Neuronal stem cell (in vitro differentiated cells): ENCODE measurements around the gene DLL4.

Experiments
- DNase-seq: peaks from one replicate; pipeline ENCODE4 v3.0.0-alpha.2; 2013; ENCODE audit warnings: low spot score
- H2AFZ ChIP-seq: one replicate; pipeline ENCODE4 v1.6.1; 2013; ENCODE audit warnings: mild to moderate bottlenecking, low read length, inconsistent platforms
- H2AK5ac ChIP-seq: 2 replicates; pipeline ENCODE4 v1.6.1; 2013; ENCODE audit warnings: low read depth, mild to moderate bottlenecking, inconsistent platforms, low read length, moderate library complexity, mixed read lengths
- H2BK120ac ChIP-seq: 2 replicates; pipeline ENCODE4 v1.6.1; 2013; ENCODE audit warnings: low read depth, mild to moderate bottlenecking, inconsistent platforms, low read length, moderate library complexity, mixed read lengths
- H2BK12ac ChIP-seq: one replicate; pipeline ENCODE4 v1.6.1; 2013; ENCODE audit warnings: low read length, inconsistent platforms
- H2BK15ac ChIP-seq: 2 replicates; pipeline ENCODE4 v1.6.1; 2013; ENCODE audit warnings: mild to moderate bottlenecking, low read length, inconsistent platforms, mixed read lengths
- H2BK5ac ChIP-seq: one replicate; pipeline ENCODE4 v1.6.1; 2013; ENCODE audit warnings: inconsistent platforms, mild to moderate bottlenecking, low read length, moderate library complexity
- H3K14ac ChIP-seq: one replicate; pipeline ENCODE4 v1.6.1; 2013; ENCODE audit warnings: low read length, inconsistent platforms
- H3K18ac ChIP-seq: 2 replicates; pipeline ENCODE4 v1.6.1; 2013; ENCODE audit warnings: low read length, inconsistent platforms
- H3K23ac ChIP-seq: 2 replicates; pipeline ENCODE4 v1.6.1; 2013; ENCODE audit warnings: low read depth, mild to moderate bottlenecking, mixed read lengths, low read length, inconsistent platforms; ENCODE audit not compliant: poor library complexity
- H3K27ac ChIP-seq: replicated peaks from 3 replicates; pipeline ENCODE4 v1.5.1; 2013; ENCODE audit warnings: low read length, inconsistent platforms
- H3K27me3 ChIP-seq, 3 experiments: 2 replicates each; pipeline ENCODE4 v1.6.1; 2013; ENCODE audit warnings: low read length in 3 of 3, mild to moderate bottlenecking in 2 of 3, inconsistent platforms in 1 of 3, low read depth in 1 of 3, mixed read lengths in 1 of 3, moderate library complexity in 1 of 3; ENCODE audit not compliant: control insufficient read depth in 3 of 3, insufficient read depth in 3 of 3
- H3K36me3 ChIP-seq, 2 donors: replicated peaks in 1 of 2; 2 replicates each; pipeline ENCODE4 v1.6.1; 2013; ENCODE audit warnings: low read length in 2 of 2; ENCODE audit not compliant: control insufficient read depth in 2 of 2, insufficient read depth in 2 of 2
- H3K4ac ChIP-seq: 2 replicates; pipeline ENCODE4 v1.6.1; 2013; ENCODE audit warnings: inconsistent platforms, mild to moderate bottlenecking, low read length, moderate library complexity
- H3K4me1 ChIP-seq, 2 donors: 1 replicate in 1 of 2; 2 replicates in 1 of 2; pipeline ENCODE4 v1.6.1; 2013; ENCODE audit warnings: low read length in 2 of 2, low read depth in 1 of 2; ENCODE audit not compliant: control insufficient read depth in 2 of 2, insufficient read depth in 1 of 2
- H3K4me2 ChIP-seq: one replicate; pipeline ENCODE4 v1.6.1; 2013; ENCODE audit warnings: mild to moderate bottlenecking, low read length, inconsistent platforms; ENCODE audit not compliant: insufficient read depth, poor library complexity, severe bottlenecking
- H3K4me3 ChIP-seq, 2 donors: 2 replicates each; pipeline ENCODE4 v1.5.1; 2013; ENCODE audit warnings: low read length in 2 of 2, mild to moderate bottlenecking in 2 of 2, inconsistent platforms in 1 of 2, moderate library complexity in 1 of 2
- H3K79me1 ChIP-seq: one replicate; pipeline ENCODE4 v1.6.1; 2013; ENCODE audit warnings: low read depth, mild to moderate bottlenecking, inconsistent platforms, low read length, moderate library complexity
- H3K9ac ChIP-seq: one replicate; pipeline ENCODE4 v1.6.1; 2013; ENCODE audit warnings: mild to moderate bottlenecking, low read depth, low read length, inconsistent platforms; ENCODE audit not compliant: poor library complexity
- H3K9me3 ChIP-seq, 2 donors: replicated peaks in 1 of 2; 2 replicates each; pipeline versions ENCODE3 to v1.6.1; 2013; ENCODE audit warnings: low read length in 2 of 2, mild to moderate bottlenecking in 2 of 2, inconsistent platforms in 1 of 2, low read depth in 1 of 2, mixed read lengths in 1 of 2, moderate library complexity in 1 of 2; ENCODE audit not compliant: control insufficient read depth in 2 of 2, insufficient read depth in 1 of 2
- H4K8ac ChIP-seq: one replicate; pipeline ENCODE4 v1.6.1; 2013; ENCODE audit warnings: low read depth, mild to moderate bottlenecking, inconsistent platforms, low read length, moderate library complexity
- H4K91ac ChIP-seq: one replicate; pipeline ENCODE4 v1.6.1; 2013; ENCODE audit warnings: low read length, low read depth, mild to moderate bottlenecking, inconsistent platforms; ENCODE audit not compliant: poor library complexity
- WGBS, 2 donors: extraction: QIAGEN DNeasy Blood & Tissue Kit; methylation state at CpG; one replicate each; pipeline ENCODE4 v1.1.7; 2013; ENCODE audit warnings: missing lambda C conversion rate in 2 of 2, mixed read lengths in 1 of 2; ENCODE audit not compliant: insufficient read length in 2 of 2, insufficient replicate concordance in 1 of 2; ENCODE audit errors: extremely low coverage in 2 of 2; 5-methylcytosine and 5-hydroxymethylcytosine counted together

The DLL4 gene

GRCh38 chr15:40968290-40969085 is 39.3 kb downstream of the DLL4 start:
- peak; percentile 38 for DNase-seq
- Histone ChIP-seq H3K36me3 (no peaks in the 10 kb centered on the region), H2BK120ac (no peak overlapping the region), H2AK5ac (no peak overlapping the region), H3K23ac (no peak overlapping the region), H2BK12ac (no peak overlapping the region), H2AFZ (no peak overlapping the region), H3K9ac (no peak overlapping the region), H4K91ac (no peak overlapping the region), H3K4me1 (peaks cover 8 to 9% of the 10 kb centered on the region in 2 donors), H2BK5ac (no peak overlapping the region), H3K79me1 (no peaks in the 10 kb centered on the region), H3K4me3 (no peak overlapping the region), H3K9me3 (no peaks in the 10 kb centered on the region), H3K18ac (no peak overlapping the region), H4K8ac (no peak overlapping the region), H3K4me2 (no peak overlapping the region), H3K27ac (no peak overlapping the region), H3K27me3 (no peaks in the 10 kb centered on the region), H3K4ac (no peak overlapping the region), H3K14ac (no peak overlapping the region), H2BK15ac (no peak overlapping the region)
- WGBS, 2 donors = no CpG with 5 or more reads among the region's 7 CpGs

GRCh38 chr15:40969363-40969762 is 40.2 kb downstream of the DLL4 start:
- Histone ChIP-seq H3K36me3 (no peaks in the 10 kb centered on the region), H3K9ac (no peak overlapping the region), H3K4me2 (no peak overlapping the region), H3K27ac (no peak overlapping the region), H3K79me1 (no peaks in the 10 kb centered on the region), H3K4ac (no peak overlapping the region), H3K14ac (no peak overlapping the region), H2BK5ac (no peak overlapping the region), H3K9me3 (no peaks in the 10 kb centered on the region), H3K4me3 (no peak overlapping the region), H4K91ac (no peak overlapping the region), H3K23ac (no peak overlapping the region), H2BK120ac (no peak overlapping the region), H4K8ac (no peak overlapping the region), H3K4me1 (peaks cover 8 to 9% of the 10 kb centered on the region in 2 donors), H2AK5ac (no peak overlapping the region), H3K27me3 (no peaks in the 10 kb centered on the region), H2BK15ac (no peak overlapping the region), H2BK12ac (no peak overlapping the region), H3K18ac (no peak overlapping the region), H2AFZ (no peak overlapping the region)
- WGBS, 2 donors = no CpG with 5 or more reads among the region's 8 CpGs
- DNase-seq = no peak

GRCh38 chr15:40974879-40975278 is 45.7 kb downstream of the DLL4 start:
- peaks cover 14 to 42% of the 10 kb centered on the region in 2 donors for H3K36me3 ChIP-seq
- no peak overlapping the region for H3K23ac ChIP-seq
- no peak overlapping the region for H2AFZ ChIP-seq
- H3K14ac ChIP-seq = no peak overlapping the region
- no peak overlapping the region for H4K8ac ChIP-seq
- no peak overlapping the region for H3K4me3 ChIP-seq
- no peak overlapping the region for H2BK5ac ChIP-seq
- H2BK12ac ChIP-seq = no peak overlapping the region
- H2BK120ac ChIP-seq = no peak overlapping the region
- H3K18ac ChIP-seq = no peak overlapping the region
- no peak overlapping the region for H2BK15ac ChIP-seq
- H4K91ac ChIP-seq = no peak overlapping the region
- no peaks in the 10 kb centered on the region for H3K27me3 ChIP-seq
- no peaks in the 10 kb centered on the region for H3K9me3 ChIP-seq
- H2AK5ac ChIP-seq = no peak overlapping the region
- H3K9ac ChIP-seq = no peak overlapping the region
- no peak overlapping the region for H3K4ac ChIP-seq
- H3K79me1 ChIP-seq = no peaks in the 10 kb centered on the region
- WGBS, 2 donors = no CpG with 5 or more reads among the region's 4 CpGs
- H3K27ac ChIP-seq = no peak overlapping the region
- no peak overlapping the region for H3K4me2 ChIP-seq
- DNase-seq = no peak
- peaks cover 1 to 4% of the 10 kb centered on the region in 2 donors for H3K4me1 ChIP-seq

- Histone ChIP-seq H2BK5ac (no peak overlapping the region), H3K9me3 (no peaks in the 10 kb centered on the region), H3K79me1 (no peaks in the 10 kb centered on the region), H3K27ac (no peak overlapping the region), H4K91ac (no peak overlapping the region), H3K4ac (no peak overlapping the region), H3K27me3 (no peaks in the 10 kb centered on the region), H2BK120ac (no peak overlapping the region), H2AFZ (no peak overlapping the region), H2BK12ac (no peak overlapping the region), H3K4me3 (no peak overlapping the region), H3K9ac (no peak overlapping the region), H3K4me2 (no peak overlapping the region), H2BK15ac (no peak overlapping the region), H3K14ac (no peak overlapping the region), H4K8ac (no peak overlapping the region), H2AK5ac (no peak overlapping the region), H3K4me1 (peaks cover 1 to 4% of the 10 kb centered on the region in 2 donors), H3K18ac (no peak overlapping the region), H3K23ac (no peak overlapping the region), H3K36me3 (peaks cover 28 to 61% of the 10 kb centered on the region in 2 donors)
- no peak for DNase-seq
- WGBS, 2 donors = no CpG with 5 or more reads among the region's 7 CpGs
Observed at GRCh38 chr15:40976819-40977218, 47.7 kb downstream of the DLL4 start.
